ENCODE measurements around the gene SLC2A13.
A peak's percentile ranks its signal among the peaks of the same experiment; 100 is the strongest.

Gene SLC2A13

GRCh38 chr12:40098406-40099145 is 7.3 kb downstream of the SLC2A13 start:
- no peak for DNase-seq (ENCODE audit: low spot score in 2 of 2)
- no peaks in the 10 kb centered on the region for H3K36me3 ChIP-seq (replicated peaks)
- in situ Hi-C loops (cut with MboI; ENCODE audit: low sequenced_read_pairs) = no loop called here
- H3K9me3 ChIP-seq = no peaks in the 10 kb centered on the region
- no peak overlapping the region for H3K4me3 ChIP-seq
- H3K27me3 ChIP-seq (ENCODE audit: low read depth) = no peaks in the 10 kb centered on the region
- H3K4me1 ChIP-seq = peaks cover 10% of the 10 kb centered on the region

GRCh38 chr12:40093512-40093911 is 12.4 kb downstream of the SLC2A13 start:
- Histone ChIP-seq H3K36me3 (replicated peaks) (no peaks in the 10 kb centered on the region), H3K4me1 (no peaks in the 10 kb centered on the region), H3K9me3 (no peaks in the 10 kb centered on the region), H3K4me3 (no peak overlapping the region), H3K27me3 (ENCODE audit: low read depth) (no peaks in the 10 kb centered on the region)
- in situ Hi-C loops (cut with MboI; ENCODE audit: low sequenced_read_pairs) = no loop called here
- no peak for DNase-seq (ENCODE audit: low spot score in 2 of 2)

- in situ Hi-C loops (cut with MboI; ENCODE audit: low sequenced_read_pairs) = no loop called here
- H3K4me1 ChIP-seq = no peaks in the 10 kb centered on the region; the same call in 1 of the 2 replicates
- no peak for DNase-seq (ENCODE audit: low spot score in 2 of 2)
- no peaks in the 10 kb centered on the region for H3K36me3 ChIP-seq (replicated peaks)
- H3K27me3 ChIP-seq (ENCODE audit: low read depth) = no peaks in the 10 kb centered on the region
- H3K4me3 ChIP-seq = no peak overlapping the region
- H3K9me3 ChIP-seq = no peaks in the 10 kb centered on the region
Measured at GRCh38 chr12:40086471-40086870, 19.4 kb downstream of the SLC2A13 start.

GRCh38 chr12:40078266-40078665 is 27.6 kb downstream of the SLC2A13 start:
- Histone ChIP-seq H3K36me3 (replicated peaks) (no peaks in the 10 kb centered on the region), H3K4me1 (no peaks in the 10 kb centered on the region), H3K9me3 (no peaks in the 10 kb centered on the region), H3K27me3 (ENCODE audit: low read depth) (no peaks in the 10 kb centered on the region), H3K4me3 (no peak overlapping the region)
- in situ Hi-C loops (cut with MboI; ENCODE audit: low sequenced_read_pairs) = no loop called here
- DNase-seq (ENCODE audit: low spot score in 2 of 2) = no peak

GRCh38 chr12:40075458-40075857 is 30.4 kb downstream of the SLC2A13 start:
- Histone ChIP-seq H3K4me1 (no peaks in the 10 kb centered on the region), H3K9me3 (no peaks in the 10 kb centered on the region), H3K36me3 (replicated peaks) (no peaks in the 10 kb centered on the region), H3K27me3 (ENCODE audit: low read depth) (no peaks in the 10 kb centered on the region), H3K4me3 (no peak overlapping the region)
- in situ Hi-C loops (cut with MboI; ENCODE audit: low sequenced_read_pairs) = no loop called here
- no peak for DNase-seq (ENCODE audit: low spot score in 2 of 2)

GRCh38 chr12:40068416-40068815 is 37.5 kb downstream of the SLC2A13 start:
- no peak overlapping the region for H3K4me3 ChIP-seq
- no peak for DNase-seq (ENCODE audit: low spot score in 2 of 2)
- H3K36me3 ChIP-seq (replicated peaks) = no peaks in the 10 kb centered on the region
- in situ Hi-C loops (cut with MboI; ENCODE audit: low sequenced_read_pairs) = no loop called here
- H3K9me3 ChIP-seq = no peaks in the 10 kb centered on the region
- H3K4me1 ChIP-seq = peaks cover 18% of the 10 kb centered on the region
- no peaks in the 10 kb centered on the region for H3K27me3 ChIP-seq (ENCODE audit: low read depth)

- Histone ChIP-seq H3K36me3 (replicated peaks) (no peaks in the 10 kb centered on the region), H3K9me3 (no peaks in the 10 kb centered on the region), H3K4me1 (peaks cover 22% of the 10 kb centered on the region), H3K4me3 (no peak overlapping the region), H3K27me3 (ENCODE audit: low read depth) (no peaks in the 10 kb centered on the region)
- in situ Hi-C loops (cut with MboI; ENCODE audit: low sequenced_read_pairs) = no loop called here
- peak; percentile 32 to 91 for DNase-seq (ENCODE audit: low spot score in 2 of 2)
Measured at GRCh38 chr12:40065636-40066035, 40.2 kb downstream of the SLC2A13 start.

- peak; percentile 3 to 26 for DNase-seq (ENCODE audit: low spot score in 2 of 2)
- no peaks in the 10 kb centered on the region for H3K36me3 ChIP-seq (replicated peaks)
- H3K9me3 ChIP-seq = no peaks in the 10 kb centered on the region
- no peak overlapping the region for H3K4me3 ChIP-seq
- in situ Hi-C loops (cut with MboI; ENCODE audit: low sequenced_read_pairs) = no loop called here
- no peaks in the 10 kb centered on the region for H3K27me3 ChIP-seq (ENCODE audit: low read depth)
- H3K4me1 ChIP-seq = peaks cover 22% of the 10 kb centered on the region
Measured at GRCh38 chr12:40063414-40063813, 42.5 kb downstream of the SLC2A13 start.

- no peaks in the 10 kb centered on the region for H3K9me3 ChIP-seq
- peaks cover 8% of the 10 kb centered on the region for H3K4me1 ChIP-seq
- no peak overlapping the region for H3K4me3 ChIP-seq
- in situ Hi-C loops (cut with MboI; ENCODE audit: low sequenced_read_pairs) = no loop called here
- H3K36me3 ChIP-seq (replicated peaks) = no peaks in the 10 kb centered on the region
- H3K27me3 ChIP-seq (ENCODE audit: low read depth) = no peaks in the 10 kb centered on the region
- no peak for DNase-seq (ENCODE audit: low spot score in 2 of 2)
Measured at GRCh38 chr12:40058721-40059190, 47.1 kb downstream of the SLC2A13 start.

GRCh38 chr12:40056373-40056772 is 49.5 kb downstream of the SLC2A13 start:
- Histone ChIP-seq H3K36me3 (replicated peaks) (no peaks in the 10 kb centered on the region), H3K4me1 (no peaks in the 10 kb centered on the region), H3K27me3 (ENCODE audit: low read depth) (no peaks in the 10 kb centered on the region), H3K9me3 (no peaks in the 10 kb centered on the region), H3K4me3 (no peak overlapping the region)
- in situ Hi-C loops (cut with MboI; ENCODE audit: low sequenced_read_pairs) = no loop called here
- no peak for DNase-seq (ENCODE audit: low spot score in 2 of 2)

- DNase-seq (ENCODE audit: low spot score in 2 of 2) = no peak
- Histone ChIP-seq H3K4me3 (no peak overlapping the region), H3K36me3 (replicated peaks) (no peaks in the 10 kb centered on the region), H3K4me1 (no peaks in the 10 kb centered on the region), H3K27me3 (ENCODE audit: low read depth) (no peaks in the 10 kb centered on the region), H3K9me3 (no peaks in the 10 kb centered on the region)
- in situ Hi-C loops (cut with MboI; ENCODE audit: low sequenced_read_pairs) = no loop called here
Measured at GRCh38 chr12:40055776-40056175, 50.1 kb downstream of the SLC2A13 start.

- Histone ChIP-seq H3K4me3 (no peak overlapping the region), H3K36me3 (replicated peaks) (no peaks in the 10 kb centered on the region), H3K9me3 (no peaks in the 10 kb centered on the region), H3K27me3 (ENCODE audit: low read depth) (no peaks in the 10 kb centered on the region), H3K4me1 (no peaks in the 10 kb centered on the region)
- DNase-seq (ENCODE audit: low spot score in 2 of 2) = no peak
- in situ Hi-C loops (cut with MboI; ENCODE audit: low sequenced_read_pairs) = no loop called here
Measured at GRCh38 chr12:40055228-40055579, 50.7 kb downstream of the SLC2A13 start.

- DNase-seq (ENCODE audit: low spot score in 2 of 2) = no peak
- Histone ChIP-seq H3K27me3 (ENCODE audit: low read depth) (no peaks in the 10 kb centered on the region), H3K4me3 (no peak overlapping the region), H3K36me3 (replicated peaks) (no peaks in the 10 kb centered on the region), H3K4me1 (no peaks in the 10 kb centered on the region), H3K9me3 (no peaks in the 10 kb centered on the region)
- in situ Hi-C loops (cut with MboI; ENCODE audit: low sequenced_read_pairs) = no loop called here
Measured at GRCh38 chr12:40054555-40055227, 51.2 kb downstream of the SLC2A13 start.

GRCh38 chr12:40049268-40049667 is 56.6 kb downstream of the SLC2A13 start:
- no peaks in the 10 kb centered on the region for H3K4me1 ChIP-seq
- H3K36me3 ChIP-seq (replicated peaks) = no peaks in the 10 kb centered on the region
- DNase-seq (ENCODE audit: low spot score in 2 of 2) = no peak
- no peaks in the 10 kb centered on the region for H3K9me3 ChIP-seq
- in situ Hi-C loops (cut with MboI; ENCODE audit: low sequenced_read_pairs) = no loop called here
- no peaks in the 10 kb centered on the region for H3K27me3 ChIP-seq (ENCODE audit: low read depth)
- H3K4me3 ChIP-seq = no peak overlapping the region
